HG03558 (cell line): ENCODE results near the gene ARHGEF6.

Source experiments
- ATAC-seq: cut with Tn5 transposase; IDR thresholded peaks from one replicate; pipeline ENCODE4 v1.9.1; 2021; ENCODE audit warnings: moderate number of reproducible peaks; ENCODE audit not compliant: unreplicated experiment; ENCODE audit errors: extremely low read depth

ARHGEF6 gene

DNA sequence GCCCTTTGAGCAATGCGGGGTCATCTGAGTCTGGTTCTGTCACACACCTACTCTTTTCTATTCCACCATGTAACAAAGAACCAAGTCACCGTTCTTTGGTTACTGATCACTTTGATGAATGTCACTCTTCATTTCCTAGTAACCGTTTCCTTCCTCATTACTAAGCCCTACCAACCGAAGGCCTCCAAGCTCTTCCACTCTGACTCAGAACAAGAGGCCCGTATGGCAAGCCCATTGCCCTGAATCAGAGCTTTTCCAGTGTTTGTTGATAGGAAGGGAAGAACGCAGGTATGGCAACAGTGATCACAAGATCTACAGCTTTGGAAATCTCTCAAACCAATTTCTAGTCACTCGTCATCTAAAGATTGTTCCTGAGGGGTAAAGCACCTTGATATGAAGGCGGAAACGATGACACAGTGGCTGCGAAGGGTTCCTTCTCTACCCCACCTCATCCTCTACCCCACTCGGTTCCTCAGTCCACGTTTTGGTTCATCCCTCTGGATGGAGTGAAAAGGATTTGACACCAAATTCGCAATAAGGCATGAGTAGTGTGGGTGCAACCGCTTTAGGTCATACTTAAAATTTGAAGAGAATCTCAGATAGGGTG, 160.7 kb downstream of the ARHGEF6 start:
- no peak for ATAC-seq

DNA sequence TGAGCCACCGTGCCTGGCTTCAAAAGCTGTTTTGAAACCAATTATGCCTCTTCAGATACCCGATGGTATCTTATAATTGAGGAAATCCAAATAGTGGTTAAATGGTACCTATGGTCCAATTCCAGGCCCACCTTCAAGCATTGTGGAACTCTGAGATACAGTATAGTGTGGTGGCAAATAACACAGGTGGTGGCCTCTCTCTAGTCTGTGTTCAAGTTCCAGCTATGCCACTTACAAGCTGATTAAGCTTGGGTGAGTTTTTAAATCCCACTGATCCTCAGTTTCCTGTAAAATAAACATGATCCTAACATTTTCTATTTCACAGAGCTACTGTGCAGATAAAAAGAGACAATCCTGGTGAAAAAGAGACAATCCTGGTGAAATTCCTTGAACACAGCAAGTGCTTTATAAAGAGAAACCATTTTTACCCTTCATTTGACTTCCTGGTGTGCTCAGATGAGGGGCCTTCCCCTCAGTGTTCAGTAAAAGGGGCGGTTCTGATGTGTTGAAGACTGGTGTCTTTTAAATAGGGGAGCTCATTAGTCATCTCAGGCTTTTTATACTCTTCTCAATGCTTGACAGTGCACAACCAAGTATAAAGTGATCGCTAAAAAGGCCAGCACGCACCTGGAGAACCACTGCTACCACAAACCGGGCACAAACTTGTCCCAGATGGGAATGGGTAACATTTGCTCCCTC, 163.6 kb downstream of the ARHGEF6 start:
- ATAC-seq: peak; percentile 87
